Measurements from ENCODE around the gene TPCN1.

The TPCN1 gene

DNA sequence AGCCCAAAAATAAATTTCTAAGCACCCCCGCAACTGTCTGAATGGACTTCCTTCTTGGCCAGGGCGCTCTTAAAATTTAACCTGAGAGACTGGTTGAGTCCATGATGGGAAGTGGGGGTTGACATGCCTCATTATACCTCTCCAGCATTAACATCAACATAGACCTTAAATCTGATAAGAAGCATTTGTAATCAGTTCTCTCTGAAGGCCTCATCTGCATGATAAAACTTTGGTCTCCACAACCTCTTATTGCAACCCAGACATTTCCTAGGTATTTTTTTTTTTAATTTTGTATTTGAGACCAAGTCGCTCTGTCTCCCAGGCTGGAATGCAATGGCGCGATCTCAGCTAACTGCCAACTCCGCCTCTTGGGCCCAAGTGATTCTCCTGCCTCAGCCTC lies 124.1 kb downstream of the TPCN1 start:
- Histone ChIP-seq H3K9ac (ENCODE audit: low read length) (no peak overlapping the region), H3K4me1 (ENCODE audit: insufficient read depth, low read length) (no peaks in the 10 kb centered on the region), H3K9me3 (ENCODE audit: low read length) (no peaks in the 10 kb centered on the region), H3K27ac (ENCODE audit: low read depth, low read length) (no peak overlapping the region), H3K4me3 (ENCODE audit: low read depth in 1 of 2, low read length in 2 of 2) (no peak overlapping the region), H3K27me3 (ENCODE audit: control insufficient read depth in 1 of 2, insufficient read depth in 2 of 2, low read length in 2 of 2) (no peaks in the 10 kb centered on the region), H3K36me3 (ENCODE audit: insufficient read depth, low read length) (no peaks in the 10 kb centered on the region)

DNA sequence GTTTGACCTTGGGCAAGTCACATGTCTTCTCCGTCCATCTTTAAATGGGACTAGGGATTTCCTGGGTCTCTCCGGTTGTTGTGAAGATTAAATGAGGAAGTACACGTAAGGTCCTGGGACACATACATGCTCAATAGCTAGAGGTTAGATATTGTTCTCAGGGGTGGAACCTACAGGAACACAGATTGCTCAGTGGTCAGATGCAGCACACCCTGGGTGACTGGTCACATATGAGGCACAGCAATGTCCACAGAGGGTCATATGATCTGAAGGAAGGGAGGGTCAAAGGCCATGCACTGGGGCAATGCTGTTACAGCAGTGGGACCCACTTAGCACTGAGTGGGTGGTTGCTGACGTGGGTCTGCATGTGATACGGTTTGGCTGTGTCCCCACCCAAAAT lies 125.1 kb downstream of the TPCN1 start:
- H3K4me3 ChIP-seq (ENCODE audit: low read depth in 1 of 2, low read length in 2 of 2), result no peak overlapping the region
- H3K4me1 ChIP-seq (ENCODE audit: insufficient read depth, low read length), result no peaks in the 10 kb centered on the region
- no peak overlapping the region for H3K9ac ChIP-seq (ENCODE audit: low read length)
- H3K36me3 ChIP-seq (ENCODE audit: insufficient read depth, low read length), result no peaks in the 10 kb centered on the region
- H3K27ac ChIP-seq (ENCODE audit: low read depth, low read length), result no peak overlapping the region
- H3K27me3 ChIP-seq (ENCODE audit: control insufficient read depth in 1 of 2, insufficient read depth in 2 of 2, low read length in 2 of 2), result no peaks in the 10 kb centered on the region
- H3K9me3 ChIP-seq (ENCODE audit: low read length), result no peaks in the 10 kb centered on the region

DNA sequence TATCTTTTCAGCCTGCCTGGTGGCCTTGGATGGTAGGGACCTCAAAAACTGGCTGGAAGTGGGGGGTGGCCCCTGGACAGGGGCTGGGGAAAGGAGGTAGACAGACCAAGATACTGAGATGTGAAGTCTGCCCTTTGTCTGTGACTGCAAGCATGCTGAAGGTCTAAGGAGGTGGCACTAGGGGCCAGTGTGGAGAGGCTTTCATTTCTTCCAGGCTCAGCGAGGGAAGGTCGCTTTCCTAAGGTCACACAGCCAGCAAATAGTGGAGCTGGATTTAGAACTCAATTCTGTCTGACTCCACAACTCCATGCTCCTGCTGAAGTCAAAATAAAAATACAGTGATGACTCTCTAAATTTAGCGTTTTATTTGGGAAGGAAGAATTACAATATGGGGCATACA lies 125.8 kb downstream of the TPCN1 start:
- H3K4me1 ChIP-seq (ENCODE audit: insufficient read depth, low read length), result no peaks in the 10 kb centered on the region
- H3K36me3 ChIP-seq (ENCODE audit: insufficient read depth, low read length), result no peaks in the 10 kb centered on the region
- H3K27ac ChIP-seq (ENCODE audit: low read depth, low read length), result no peak overlapping the region
- H3K27me3 ChIP-seq (ENCODE audit: control insufficient read depth in 1 of 2, insufficient read depth in 2 of 2, low read length in 2 of 2), result no peaks in the 10 kb centered on the region
- no peak overlapping the region for H3K4me3 ChIP-seq (ENCODE audit: low read depth in 1 of 2, low read length in 2 of 2)
- no peak overlapping the region for H3K9ac ChIP-seq (ENCODE audit: low read length)
- no peaks in the 10 kb centered on the region for H3K9me3 ChIP-seq (ENCODE audit: low read length)

DNA sequence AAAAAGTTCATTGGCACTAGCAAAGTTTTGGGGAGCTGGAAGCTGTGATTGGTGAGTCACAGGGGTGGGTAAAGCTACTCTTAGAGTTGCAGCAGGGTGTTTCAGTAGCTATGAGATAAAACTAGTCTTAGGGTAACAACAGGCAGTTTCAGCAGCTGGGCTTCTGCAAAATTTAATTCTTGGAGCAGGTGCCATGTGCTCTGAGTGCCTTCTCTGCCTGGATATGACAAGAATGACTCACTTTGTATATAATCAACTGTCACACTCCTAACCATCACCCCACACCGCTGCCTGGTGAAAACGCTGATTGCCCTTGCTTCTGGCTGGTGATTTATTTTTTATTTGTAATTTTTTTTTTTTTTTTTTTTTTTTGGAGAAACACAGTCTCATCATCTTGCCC lies 126.6 kb downstream of the TPCN1 start:
- Histone ChIP-seq H3K4me3 (ENCODE audit: low read depth in 1 of 2, low read length in 2 of 2) (no peak overlapping the region), H3K36me3 (ENCODE audit: insufficient read depth, low read length) (no peaks in the 10 kb centered on the region), H3K9me3 (ENCODE audit: low read length) (no peaks in the 10 kb centered on the region), H3K27ac (ENCODE audit: low read depth, low read length) (no peak overlapping the region), H3K9ac (ENCODE audit: low read length) (no peak overlapping the region), H3K27me3 (ENCODE audit: control insufficient read depth in 1 of 2, insufficient read depth in 2 of 2, low read length in 2 of 2) (no peaks in the 10 kb centered on the region), H3K4me1 (ENCODE audit: insufficient read depth, low read length) (no peaks in the 10 kb centered on the region)

All from muscle layer of colon (tissue), 2 donors.